Measurements from ENCODE around the gene RNF4. TPM values are rescaled to one million over a fixed set of nuclear protein-coding genes. Genes with fewer than 3 reads are reported as not detected.

The RNF4 gene
- polyA plus RNA-seq, 3 donors = 28.8 to 41.3 (median 37.0) TPM

- DNase-seq = peak in 2 of 3 donors; percentile 26 to 32
- Mint-ChIP-seq H3K27me3 (ENCODE audit: low read depth in 3 of 3) (peaks cover 0 to 3% (median 3%) of the 10 kb centered on the region in 3 donors), H3K4me3 (peak overlapping the region; percentile 92 to 94), H3K36me3 (peaks cover 16 to 35% of the 10 kb centered on the region in 2 donors), H3K4me1 (peaks cover 35% of the 10 kb centered on the region), H3K9me3 (no peaks in the 10 kb centered on the region), H3K27ac (peak overlapping the region; percentile 91 to 97 (median 93))
- Histone ChIP-seq H4K20me1 (ENCODE audit: insufficient read depth, low read length) (peaks cover 53% of the 10 kb centered on the region), H3K79me2 (ENCODE audit: insufficient read depth, low read length) (peaks cover 75% of the 10 kb centered on the region), H3K36me3 (replicated peaks in 1 of 2; ENCODE audit: control insufficient read depth in 1 of 2, insufficient read depth in 2 of 2, low read length in 2 of 2) (peaks cover 9 to 31% of the 10 kb centered on the region in 2 donors), H3K4me3 (replicated peaks in 1 of 3; ENCODE audit: low read depth in 2 of 3, low read length in 3 of 3) (peak overlapping the region; percentile 77 to 97 (median 83)), H3K4me2 (replicated peaks; ENCODE audit: extremely low read depth, low read length, poor library complexity, severe bottlenecking) (peak overlapping the region; percentile 87), H3K27ac (ENCODE audit: low read depth in 1 of 2, low read length in 2 of 2) (peak overlapping the region; percentile 84 to 91), H3K27me3 (ENCODE audit: control insufficient read depth in 2 of 2, insufficient read depth in 2 of 2, low read length in 2 of 2) (no peaks in the 10 kb centered on the region), H3K4me1 (ENCODE audit: control insufficient read depth in 1 of 2, insufficient read depth in 2 of 2, low read length in 2 of 2) (peaks cover 14 to 29% of the 10 kb centered on the region in 2 donors), H3K9ac (ENCODE audit: insufficient read depth, low read length, poor library complexity, severe bottlenecking) (peak overlapping the region; percentile 89), H3K9me3 (replicated peaks in 1 of 2; ENCODE audit: control insufficient read depth in 1 of 2, insufficient read depth in 1 of 2, low read length in 2 of 2) (no peaks in the 10 kb centered on the region), H2AFZ (ENCODE audit: insufficient read depth, low read depth, low read length, poor library complexity, severe bottlenecking) (peak overlapping the region; percentile 98)
- TF ChIP-seq CTCF (IDR thresholded peaks at IDR 0.05) = no peak
- WGBS (ENCODE audit: insufficient coverage) = under 1% methylated on average over 70 of the region's 78 CpGs
- intact Hi-C loops (cut with micrococcal nuclease) = loop anchor here (2.0 to 5.0 kb wide), 3 partner anchors 51 to 227 kb away; partner anchors contain the start of genes FAM193A (in 2 of the 2), HAUS3 (in 2 of the 2), POLN (in 2 of the 2) and CFAP99 (in 1 of the 2)
Measured at GRCh38 chr4:2469192-2469984, 482 bp downstream of the RNF4 start.

- WGBS (ENCODE audit: insufficient coverage) = no CpG with 5 or more reads among the region's 7 CpGs
- Histone ChIP-seq H3K27ac (ENCODE audit: low read depth in 1 of 2, low read length in 2 of 2) (peak overlapping the region in 1 of 2 donors; percentile 91), H2AFZ (ENCODE audit: insufficient read depth, low read depth, low read length, poor library complexity, severe bottlenecking) (no peak overlapping the region), H3K9me3 (replicated peaks in 1 of 2; ENCODE audit: control insufficient read depth in 1 of 2, insufficient read depth in 1 of 2, low read length in 2 of 2) (no peaks in the 10 kb centered on the region), H3K79me2 (ENCODE audit: insufficient read depth, low read length) (peaks cover 89% of the 10 kb centered on the region), H3K4me3 (replicated peaks in 1 of 3; ENCODE audit: low read depth in 2 of 3, low read length in 3 of 3) (no peak overlapping the region), H4K20me1 (ENCODE audit: insufficient read depth, low read length) (peaks cover 67% of the 10 kb centered on the region), H3K27me3 (ENCODE audit: control insufficient read depth in 2 of 2, insufficient read depth in 2 of 2, low read length in 2 of 2) (no peaks in the 10 kb centered on the region), H3K4me1 (ENCODE audit: control insufficient read depth in 1 of 2, insufficient read depth in 2 of 2, low read length in 2 of 2) (peaks cover 14 to 29% of the 10 kb centered on the region in 2 donors), H3K36me3 (replicated peaks in 1 of 2; ENCODE audit: control insufficient read depth in 1 of 2, insufficient read depth in 2 of 2, low read length in 2 of 2) (peaks cover 11 to 37% of the 10 kb centered on the region in 2 donors), H3K4me2 (replicated peaks; ENCODE audit: extremely low read depth, low read length, poor library complexity, severe bottlenecking) (peak overlapping the region; percentile 87), H3K9ac (ENCODE audit: insufficient read depth, low read length, poor library complexity, severe bottlenecking) (no peak overlapping the region)
- intact Hi-C loops (cut with micrococcal nuclease) = no loop called here
- TF ChIP-seq CTCF (IDR thresholded peaks at IDR 0.05) = no peak
- Mint-ChIP-seq H3K36me3 (peaks cover 16 to 43% of the 10 kb centered on the region in 2 donors), H3K27me3 (ENCODE audit: low read depth in 3 of 3) (no peaks in the 10 kb centered on the region), H3K9me3 (no peaks in the 10 kb centered on the region), H3K4me1 (peaks cover 41% of the 10 kb centered on the region), H3K4me3 (peak overlapping the region in 1 of 2 donors; percentile 94), H3K27ac (peak overlapping the region in 2 of 7 donors; percentile 25 to 83)
- no peak for DNase-seq
Measured at GRCh38 chr4:2470791-2471190, 1.9 kb downstream of the RNF4 start.

All from CD14-positive monocyte (primary cell).